ENCODE results near the gene SULT1A2. TPM values are rescaled to one million over a fixed set of nuclear protein-coding genes. Genes with fewer than 3 reads are reported as not detected.
"Not testable (repeated sequence)": the region's sequence is repeated elsewhere in the genome, so short reads cannot be mapped to it uniquely, and the experiment has no call there.

The SULT1A2 gene
- total RNA-seq, 4 donors from 2014 or later = 0.79 to 5.0 (median 2.4) TPM

- ATAC-seq (ENCODE audit: low FRiP score) (no peak), DNase-seq (ENCODE audit: low spot score) (no peak)
- TF ChIP-seq, protein P1, sequence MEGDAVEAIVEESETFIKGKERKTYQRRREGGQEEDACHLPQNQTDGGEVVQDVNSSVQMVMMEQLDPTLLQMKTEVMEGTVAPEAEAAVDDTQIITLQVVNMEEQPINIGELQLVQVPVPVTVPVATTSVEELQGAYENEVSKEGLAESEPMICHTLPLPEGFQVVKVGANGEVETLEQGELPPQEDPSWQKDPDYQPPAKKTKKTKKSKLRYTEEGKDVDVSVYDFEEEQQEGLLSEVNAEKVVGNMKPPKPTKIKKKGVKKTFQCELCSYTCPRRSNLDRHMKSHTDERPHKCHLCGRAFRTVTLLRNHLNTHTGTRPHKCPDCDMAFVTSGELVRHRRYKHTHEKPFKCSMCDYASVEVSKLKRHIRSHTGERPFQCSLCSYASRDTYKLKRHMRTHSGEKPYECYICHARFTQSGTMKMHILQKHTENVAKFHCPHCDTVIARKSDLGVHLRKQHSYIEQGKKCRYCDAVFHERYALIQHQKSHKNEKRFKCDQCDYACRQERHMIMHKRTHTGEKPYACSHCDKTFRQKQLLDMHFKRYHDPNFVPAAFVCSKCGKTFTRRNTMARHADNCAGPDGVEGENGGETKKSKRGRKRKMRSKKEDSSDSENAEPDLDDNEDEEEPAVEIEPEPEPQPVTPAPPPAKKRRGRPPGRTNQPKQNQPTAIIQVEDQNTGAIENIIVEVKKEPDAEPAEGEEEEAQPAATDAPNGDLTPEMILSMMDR (IDR thresholded peaks at IDR 0.05) = no peak
Observed at GRCh38 chr16:28555561-28555960, 41.3 kb downstream of the SULT1A2 start.

GRCh38 chr16:28554634-28555423 is 42.0 kb downstream of the SULT1A2 start:
- TF ChIP-seq, protein P1 (IDR thresholded peaks at IDR 0.05) = no peak
- no peak for ATAC-seq (ENCODE audit: low FRiP score)
- DNase-seq (ENCODE audit: low spot score) = no peak

DNA sequence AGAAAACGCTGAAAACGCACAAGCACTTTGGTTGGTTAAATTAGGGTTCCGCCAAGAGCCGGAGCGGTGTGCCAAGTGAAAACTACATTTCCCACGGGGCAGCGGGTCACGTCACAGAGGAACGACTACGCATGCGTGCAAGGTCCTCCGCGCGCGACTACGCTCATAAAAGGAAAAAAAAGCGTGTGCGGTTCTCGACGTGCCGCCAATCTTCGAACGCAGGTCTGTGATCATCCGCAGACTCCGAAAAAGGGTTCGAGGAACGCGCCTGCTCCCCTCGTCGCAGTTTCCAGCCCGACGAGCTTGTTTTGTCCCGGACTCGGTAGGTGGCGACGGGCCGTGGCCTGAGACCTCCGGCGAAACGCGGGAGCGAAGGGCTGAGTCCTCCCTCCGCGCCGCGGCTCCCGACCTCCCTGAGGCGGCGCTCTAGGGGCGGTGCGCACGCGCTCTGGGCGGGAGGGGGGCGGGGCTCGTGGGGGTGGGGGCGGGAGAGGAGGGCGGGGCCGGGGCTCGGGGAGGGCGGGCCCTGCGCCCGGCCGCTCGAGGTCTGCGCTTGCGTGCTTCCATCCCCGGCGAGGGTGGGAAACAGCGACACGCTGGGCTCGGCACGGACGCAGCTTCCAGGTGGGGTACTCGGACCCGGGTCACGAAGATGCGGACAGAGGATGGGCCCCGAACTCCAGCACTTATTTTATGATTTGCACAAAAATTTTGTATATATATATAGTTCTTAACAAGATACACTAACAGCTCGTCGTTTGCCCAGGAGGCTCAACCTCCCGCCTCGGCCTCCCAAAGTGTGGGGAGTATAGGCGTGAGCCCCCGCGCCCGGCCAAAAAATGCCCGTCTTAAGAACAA is 42.8 kb downstream of the SULT1A2 start, which contains the start of gene SGF29:
TSS of gene SGF29 (plus strand) at position 145 of the 858 bp plus-strand sequence. CDS start 27,150 bp downstream, outside the sequence.
- TF ChIP-seq, protein P1 (IDR thresholded peaks at IDR 0.05) = no peak
- peak; percentile 74 for DNase-seq (ENCODE audit: low spot score)

GRCh38 chr16:28549301-28549899 is 47.5 kb downstream of the SULT1A2 start:
- ATAC-seq (ENCODE audit: low FRiP score) = no peak
- DNase-seq (ENCODE audit: low spot score) = no peak
- TF ChIP-seq, protein P1 (IDR thresholded peaks at IDR 0.05) = no peak

More for the DNA sequence above, 42.8 kb downstream of the SULT1A2 start, which contains the start of gene SGF29:
- ATAC-seq (ENCODE audit: low FRiP score) = peak; percentile 95

GRCh38 chr16:28548306-28548802 is 48.5 kb downstream of the SULT1A2 start:
- no peak for ATAC-seq (ENCODE audit: low FRiP score)
- DNase-seq (ENCODE audit: low spot score) = no peak
- TF ChIP-seq, protein P1 (IDR thresholded peaks at IDR 0.05) = no peak

DNA sequence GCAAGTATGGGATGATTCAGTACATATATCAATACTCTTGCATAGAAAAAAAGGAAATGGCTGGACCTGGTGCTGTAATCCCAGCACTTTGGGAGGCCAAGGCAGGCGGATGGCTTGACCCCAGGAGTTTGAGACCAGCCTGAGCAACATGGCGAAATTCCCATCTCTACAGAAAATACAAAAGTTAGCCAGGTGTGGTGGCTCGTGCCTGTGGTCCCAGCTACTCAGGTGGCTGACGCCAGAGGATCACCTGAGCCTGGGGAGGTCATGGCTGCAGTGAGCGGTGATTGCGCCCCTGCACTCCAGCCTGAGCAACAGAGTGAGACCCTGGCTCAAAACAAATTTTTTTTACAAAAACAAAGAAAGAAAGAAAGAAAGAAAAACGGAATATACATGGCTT is 50.2 kb downstream of the SULT1A2 start:
- DNase-seq (ENCODE audit: low spot score) = no peak
- TF ChIP-seq, protein P1 (IDR thresholded peaks at IDR 0.05) = no peak
- no peak for ATAC-seq (ENCODE audit: low FRiP score)

- DNase-seq (ENCODE audit: low spot score); ATAC-seq (ENCODE audit: low FRiP score): not testable (repeated sequence)
Observed at GRCh38 chr16:28545964-28546363, 50.9 kb downstream of the SULT1A2 start.
